SK-N-DZ (cell line): Measurements from ENCODE around the gene CDC7.

Source experiments
- DNase-seq: peaks from one replicate; pipeline ENCODE4 v3.0.0-alpha.2; 2015; ENCODE audit warnings: low spot score

Gene CDC7

GRCh38 chr1:91548376-91549040 lies 47.9 kb downstream of the CDC7 start:
- no peak for DNase-seq

DNA sequence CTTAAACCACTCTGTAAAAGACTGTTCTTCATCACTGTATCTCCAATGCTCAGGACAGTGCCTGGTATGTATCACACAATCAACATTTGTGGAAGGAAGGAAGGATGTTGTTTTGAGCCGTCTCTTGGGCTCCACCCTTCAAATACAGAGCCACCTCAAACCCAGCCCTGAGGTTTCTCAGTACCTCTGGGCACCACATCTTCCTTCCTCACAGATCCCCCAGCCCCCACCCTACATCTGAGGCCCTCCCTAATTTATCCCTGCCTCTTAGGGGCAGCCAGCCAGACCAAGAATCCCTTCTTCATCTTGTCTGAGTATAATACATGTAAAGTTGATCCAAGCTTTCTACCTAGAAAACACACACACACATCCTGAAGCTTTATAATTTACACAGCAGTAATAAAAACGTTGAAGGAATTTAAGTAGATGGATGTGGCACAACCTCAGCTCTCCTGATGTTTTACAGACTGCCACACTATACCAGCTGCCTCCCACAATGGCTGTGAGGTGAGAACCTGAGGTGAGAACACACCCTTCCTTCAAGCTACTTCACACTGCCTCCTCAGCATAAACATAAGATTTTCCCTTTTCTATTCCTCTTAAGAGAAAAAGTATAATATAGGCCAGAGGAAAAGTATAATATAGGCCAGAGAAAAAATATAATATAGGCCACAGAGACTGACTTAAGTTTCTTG lies 48.5 kb downstream of the CDC7 start:
- DNase-seq: no peak

DNA sequence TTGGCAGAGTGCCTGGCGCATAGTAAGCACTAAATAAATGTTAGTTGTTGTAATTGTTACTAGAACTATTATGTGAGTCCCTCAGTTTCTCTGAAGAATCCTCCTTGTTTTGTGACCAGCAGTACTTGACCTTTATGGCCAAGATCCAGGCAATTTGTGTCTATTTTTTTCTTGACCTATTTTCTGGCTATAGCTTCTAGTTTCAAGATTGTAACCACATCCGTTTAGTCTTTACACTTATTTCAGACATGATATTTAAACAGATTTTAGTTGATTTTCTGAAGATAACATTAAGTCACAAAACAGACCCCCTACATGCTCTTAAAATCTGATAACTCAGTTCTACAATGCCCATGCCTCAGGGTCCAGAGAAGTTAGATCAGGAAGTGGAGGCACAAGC lies 50.3 kb downstream of the CDC7 start:
- DNase-seq: no peak

DNA sequence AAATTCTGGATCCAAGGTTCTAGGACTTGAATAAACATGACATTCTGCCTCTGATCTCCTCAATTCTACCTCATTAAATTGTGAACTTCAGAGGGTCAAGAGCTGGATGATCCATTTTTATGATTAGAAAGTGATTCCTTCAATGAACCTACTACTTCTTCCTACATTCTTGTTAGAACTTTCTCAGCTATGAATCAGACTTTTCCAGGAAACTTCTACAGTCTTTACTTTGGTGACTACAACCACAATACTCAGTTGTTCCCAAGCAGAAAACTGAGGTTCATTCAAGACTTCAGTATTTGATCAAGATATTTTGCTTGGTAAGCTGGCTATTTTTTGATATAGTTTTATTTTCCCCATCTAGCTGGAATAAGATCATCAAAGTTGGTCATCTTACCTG lies 51.4 kb downstream of the CDC7 start:
- no peak for DNase-seq

DNA sequence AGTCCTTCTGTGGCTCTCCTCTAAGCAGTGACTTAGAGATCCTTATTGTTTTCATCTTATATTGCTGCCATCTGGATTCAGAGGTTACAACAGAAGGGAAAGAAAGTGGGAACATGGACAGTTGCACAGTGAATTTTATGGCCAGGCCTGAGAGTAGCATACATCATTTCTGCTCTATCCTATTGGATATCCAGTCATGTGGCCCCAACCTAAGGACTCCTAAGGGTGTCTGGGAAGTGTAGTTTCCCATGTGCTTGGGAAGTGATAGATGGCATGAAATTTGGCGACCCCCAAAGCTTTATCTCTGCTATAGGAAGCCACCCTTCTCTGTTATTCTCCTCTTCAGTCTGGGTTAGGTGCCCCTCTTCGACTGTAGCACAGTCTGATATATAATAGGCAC lies 51.9 kb downstream of the CDC7 start:
- no peak for DNase-seq

DNA sequence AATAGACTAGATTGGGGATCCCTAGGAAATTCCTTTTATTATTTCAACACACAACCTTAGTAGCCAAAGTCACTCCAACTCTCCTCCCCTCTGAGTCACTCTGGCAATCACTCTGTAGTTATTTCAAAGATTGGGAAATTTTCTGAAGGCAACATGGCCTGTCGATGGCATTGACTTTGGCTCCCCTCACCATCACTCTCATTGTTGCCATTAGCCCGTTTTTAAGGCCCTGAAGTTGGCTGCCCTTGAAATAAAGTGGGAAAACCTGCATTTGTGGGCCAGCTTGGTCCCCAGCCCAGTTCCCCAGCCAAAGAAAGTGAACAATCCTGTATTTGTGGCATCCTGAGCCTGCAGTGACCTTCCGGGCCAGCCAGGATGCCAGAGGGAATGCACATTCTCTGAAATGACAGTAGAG lies 52.5 kb downstream of the CDC7 start:
- no peak for DNase-seq

GRCh38 chr1:91555074-91555730 lies 54.6 kb downstream of the CDC7 start:
- no peak for DNase-seq

DNA sequence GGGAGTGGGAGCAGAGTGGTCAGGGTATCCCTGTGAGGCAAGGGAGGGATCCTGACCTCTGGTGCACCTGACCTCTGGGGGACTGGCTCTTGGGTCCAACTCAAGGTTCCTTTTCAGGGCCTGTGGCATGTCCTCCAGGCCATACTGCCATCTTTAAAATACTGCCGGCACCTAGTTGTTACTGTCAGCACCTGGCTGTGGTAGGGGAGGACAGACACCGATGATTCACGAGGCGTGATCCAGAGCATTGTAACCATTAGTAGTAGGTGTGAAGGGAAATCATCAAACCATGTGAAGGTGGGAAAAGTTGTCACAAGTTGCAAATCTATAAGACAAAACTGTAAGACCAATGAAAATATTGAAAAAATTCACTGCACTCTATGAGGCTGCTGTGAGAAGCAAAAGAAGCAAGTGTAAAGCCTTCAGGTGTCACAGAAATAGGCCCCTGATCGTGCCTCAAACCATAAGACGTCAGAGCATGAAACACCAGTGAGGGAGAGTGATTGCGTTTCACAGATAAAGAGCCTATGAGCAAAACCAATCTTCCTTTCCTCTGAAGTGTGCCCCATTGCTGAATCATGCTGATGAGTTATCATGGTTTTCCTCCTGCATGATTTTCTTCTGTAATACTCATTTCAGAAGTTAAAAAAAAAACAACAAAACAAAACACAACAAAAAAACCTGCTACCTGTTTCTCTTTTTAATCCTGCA lies 55.3 kb downstream of the CDC7 start:
- no peak for DNase-seq

GRCh38 chr1:91556556-91556955 lies 55.9 kb downstream of the CDC7 start:
- DNase-seq: peak; percentile 9

DNA sequence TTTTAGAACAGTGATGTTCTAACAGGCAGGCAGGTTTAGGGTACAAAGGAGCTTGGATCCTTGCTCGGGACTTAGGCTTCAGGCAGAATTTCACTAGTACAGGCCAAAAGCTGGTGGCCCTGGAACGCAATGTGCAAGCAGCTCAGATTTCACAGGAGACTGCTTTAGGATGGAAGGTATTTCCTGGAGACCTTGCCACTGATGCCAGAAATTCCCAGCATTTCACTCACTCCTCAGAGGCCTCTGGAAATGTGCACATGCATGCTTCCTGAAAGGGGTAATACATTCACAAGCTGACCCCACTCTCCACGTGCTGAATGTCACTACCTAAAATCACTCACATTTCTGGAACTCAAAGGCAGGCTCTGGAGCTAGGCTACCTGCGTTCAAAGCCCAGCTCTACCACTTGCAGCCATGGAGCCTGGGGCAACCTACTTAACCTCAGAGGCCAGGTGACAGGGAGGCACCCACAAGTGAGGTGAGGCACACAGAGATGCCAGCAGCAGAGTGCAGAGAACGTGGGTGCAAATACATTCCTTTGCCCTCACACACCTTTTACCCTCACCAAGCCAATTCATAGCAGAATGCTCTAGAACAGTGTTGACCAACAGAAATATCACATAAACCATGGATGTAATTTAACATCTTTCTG lies 56.5 kb downstream of the CDC7 start:
- no peak for DNase-seq

DNA sequence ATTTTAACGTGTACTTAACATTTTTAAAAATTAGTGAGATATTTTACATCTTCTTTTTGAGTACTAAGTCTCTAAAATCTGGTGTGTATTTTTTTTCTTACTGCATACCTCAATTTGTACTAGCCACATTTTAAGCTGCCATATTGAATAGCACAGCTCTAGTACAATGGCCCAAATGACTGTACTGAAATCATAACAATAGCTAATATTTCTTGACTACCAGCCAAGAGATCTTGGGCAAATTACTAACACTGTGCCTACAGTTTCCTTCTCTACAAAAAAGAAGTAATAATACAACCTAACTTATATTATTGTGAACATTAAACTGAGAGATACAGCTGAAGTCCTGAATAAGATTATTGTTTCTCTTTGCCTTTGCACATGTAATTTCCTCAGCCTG lies 57.2 kb downstream of the CDC7 start:
- no peak for DNase-seq

GRCh38 chr1:91559046-91559750 lies 58.5 kb downstream of the CDC7 start:
- no peak for DNase-seq

DNA sequence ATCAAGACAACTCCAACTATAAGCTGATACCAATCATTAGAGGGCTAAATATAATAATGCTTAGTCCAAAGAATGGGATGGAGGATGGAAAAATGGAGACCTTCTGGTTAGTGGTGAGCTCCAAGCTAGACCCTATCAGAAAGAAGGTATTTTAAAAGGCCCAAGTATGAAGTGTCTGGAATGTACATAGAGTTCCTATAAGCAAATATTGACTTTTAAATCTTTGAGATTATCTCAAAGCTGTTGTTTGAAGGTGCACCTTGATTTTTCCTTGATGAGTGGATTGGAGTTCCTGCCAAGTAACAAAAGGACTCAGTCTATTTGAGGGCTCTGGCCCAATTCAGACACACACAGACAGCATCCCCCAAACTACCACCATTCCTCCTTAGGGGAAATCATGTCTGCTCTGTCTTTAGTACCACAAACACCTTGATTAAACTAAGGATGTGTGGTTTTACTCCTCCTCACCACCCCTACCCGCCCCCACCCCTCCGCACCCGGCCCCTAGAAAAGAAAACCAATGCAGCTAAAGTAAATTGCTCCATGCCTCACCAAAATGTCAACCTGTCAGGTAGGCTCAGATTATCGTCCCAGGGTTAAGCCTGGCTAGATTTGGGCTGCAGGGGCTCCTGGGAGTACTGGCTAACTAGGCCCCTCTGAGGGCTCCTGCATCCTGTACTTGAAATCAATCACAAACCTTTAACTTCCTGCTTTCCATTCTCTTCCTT lies 59.4 kb downstream of the CDC7 start:
- no peak for DNase-seq

- no peak for DNase-seq
These were observed 64.4 kb downstream of the CDC7 start for GRCh38 chr1:91564888-91565701.

- no peak for DNase-seq
These were observed 66.9 kb downstream of the CDC7 start for GRCh38 chr1:91567583-91567982.

DNA sequence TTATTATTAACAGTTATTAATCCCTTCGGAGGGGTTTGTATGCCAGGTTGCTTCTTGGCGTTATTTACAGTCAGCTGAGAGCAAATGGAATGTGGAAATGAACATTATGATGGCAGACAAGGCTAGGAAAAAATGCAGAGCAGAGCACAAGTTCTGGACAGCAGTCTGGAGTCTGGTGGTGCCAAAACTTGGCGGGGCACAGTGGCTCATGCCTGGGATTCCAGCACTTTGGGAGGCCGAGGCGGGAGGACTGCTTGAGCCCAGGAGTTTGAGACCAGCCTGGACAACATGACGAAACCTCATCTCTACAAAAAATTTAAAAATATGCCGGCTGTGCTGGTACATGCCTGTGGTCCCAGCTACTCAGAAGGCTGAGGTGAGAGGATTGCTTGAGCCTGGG lies 67.6 kb downstream of the CDC7 start:
- no peak for DNase-seq

DNA sequence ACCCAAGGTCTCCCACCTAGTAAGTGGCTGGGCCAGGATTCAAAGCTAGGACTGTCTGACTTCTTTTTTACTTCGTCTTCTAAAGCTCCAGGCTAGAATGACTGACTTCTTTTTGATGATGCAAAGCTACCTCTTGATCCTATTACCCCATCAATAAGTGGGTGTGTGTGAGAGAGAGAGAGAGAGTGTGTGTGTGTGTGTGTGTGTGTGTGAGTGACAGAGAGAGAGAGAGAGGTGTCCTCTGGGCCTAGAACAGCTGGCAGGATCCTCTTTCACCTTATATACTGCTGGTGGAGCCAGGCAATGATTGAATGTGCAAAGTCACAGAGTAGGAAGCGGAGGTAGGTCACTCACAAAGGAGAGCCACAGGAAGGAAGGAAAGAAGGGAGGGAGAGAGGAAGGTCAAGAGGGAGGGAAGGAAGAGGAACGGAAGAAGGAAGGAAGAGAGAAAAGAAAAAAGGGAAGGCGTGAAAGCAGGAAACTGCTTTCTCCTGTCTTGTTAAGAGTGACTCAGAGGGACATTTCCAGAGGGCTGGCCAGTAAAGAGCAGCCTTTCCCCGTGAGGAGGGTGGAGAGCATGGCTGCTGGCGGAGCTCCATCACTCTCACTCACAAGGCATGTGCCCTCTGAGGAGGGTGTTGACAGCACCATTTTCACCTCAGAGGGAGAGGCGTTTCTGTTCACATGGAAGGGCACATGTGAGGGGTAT lies 68.9 kb downstream of the CDC7 start:
- no peak for DNase-seq

GRCh38 chr1:91570120-91570448 lies 69.4 kb downstream of the CDC7 start:
- DNase-seq: no peak

- DNase-seq: no peak
These were observed 71.4 kb downstream of the CDC7 start for GRCh38 chr1:91572044-91572443.
